Stimulated activated CD8-positive, alpha-beta memory T cell treated with anti-CD3 and anti-CD28 coated beads, Interleukin-4, amount 100 ng/mL, for 1 hour (primary cell): ENCODE results near the gene EIF4EBP2.

ENCODE experiments used
- DNase-seq, 2 donors: peaks; one replicate each; pipeline ENCODE4 v3.0.0-alpha.2; 2020; ENCODE audit warnings: low read depth in 2 of 2, low spot score in 1 of 2

The EIF4EBP2 gene

GRCh38 chr10:70404036-70404786, at the start of gene EIF4EBP2:
Gene EIF4EBP2 (plus strand): TSS chr10:70404145. CDS start chr10:70404402, 257 bp downstream.
- peak; percentile 98 to 100 for DNase-seq

DNA sequence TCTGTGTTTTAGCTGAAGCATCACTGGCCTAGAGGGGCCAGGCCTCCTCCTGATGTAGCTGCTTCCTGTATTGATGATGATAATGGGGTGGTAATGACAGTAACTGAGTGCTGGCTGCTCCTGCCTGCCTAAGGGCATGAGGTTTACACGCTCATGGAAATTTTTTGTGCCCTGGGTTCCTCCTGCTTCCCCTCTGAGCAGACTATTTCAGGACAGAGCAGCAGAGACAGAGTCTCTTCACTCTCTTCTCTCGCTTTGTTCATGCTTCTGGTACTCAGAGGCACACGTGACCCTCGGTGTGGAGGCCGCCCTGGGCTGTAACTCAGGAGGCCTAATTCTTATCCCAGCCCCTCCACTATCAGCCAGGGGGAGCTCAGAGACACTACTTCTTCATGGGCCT, 49.4 kb upstream of the EIF4EBP2 start:
- DNase-seq, result no peak

- no peak for DNase-seq
Observed at GRCh38 chr10:70355051-70356021, 48.6 kb upstream of the EIF4EBP2 start.

DNA sequence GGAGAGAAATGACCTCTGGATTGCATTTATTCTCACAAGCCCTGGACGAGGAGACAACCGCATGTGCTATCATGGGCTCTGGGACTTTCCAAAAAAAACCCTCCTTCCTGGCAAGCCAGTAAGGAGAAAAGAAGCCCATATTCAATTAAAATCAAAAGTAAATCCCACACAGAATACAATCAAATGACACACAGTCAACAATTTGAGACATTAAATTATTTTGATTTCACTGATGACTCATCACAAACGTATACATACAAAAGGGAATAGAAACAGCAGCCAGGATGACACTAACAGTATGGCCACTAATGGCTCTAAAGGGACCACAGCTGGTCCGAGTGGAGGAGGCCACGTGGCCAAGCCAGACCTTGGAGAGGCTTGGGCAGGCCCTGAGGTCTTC, 46.4 kb upstream of the EIF4EBP2 start:
- DNase-seq, result no peak

DNA sequence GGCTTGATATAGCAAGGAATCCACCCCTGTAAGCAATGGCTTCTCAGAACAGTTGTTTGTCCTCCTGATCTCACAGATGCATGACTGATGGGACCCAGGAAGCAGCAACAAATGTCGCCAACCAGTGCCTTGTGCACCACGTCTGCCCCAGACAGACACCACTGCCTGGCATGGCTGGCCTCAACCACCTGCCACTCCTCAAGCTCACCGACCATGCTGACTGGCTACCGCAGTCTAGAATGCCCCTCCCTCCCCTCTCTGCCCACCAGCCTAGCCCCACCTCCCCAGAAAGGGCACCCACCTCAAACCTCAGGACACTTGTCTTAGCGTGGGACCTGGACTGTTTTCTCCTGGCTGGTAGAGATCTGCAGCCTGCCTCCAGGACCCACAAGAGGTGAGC, 45.5 kb upstream of the EIF4EBP2 start:
- DNase-seq, result no peak

DNA sequence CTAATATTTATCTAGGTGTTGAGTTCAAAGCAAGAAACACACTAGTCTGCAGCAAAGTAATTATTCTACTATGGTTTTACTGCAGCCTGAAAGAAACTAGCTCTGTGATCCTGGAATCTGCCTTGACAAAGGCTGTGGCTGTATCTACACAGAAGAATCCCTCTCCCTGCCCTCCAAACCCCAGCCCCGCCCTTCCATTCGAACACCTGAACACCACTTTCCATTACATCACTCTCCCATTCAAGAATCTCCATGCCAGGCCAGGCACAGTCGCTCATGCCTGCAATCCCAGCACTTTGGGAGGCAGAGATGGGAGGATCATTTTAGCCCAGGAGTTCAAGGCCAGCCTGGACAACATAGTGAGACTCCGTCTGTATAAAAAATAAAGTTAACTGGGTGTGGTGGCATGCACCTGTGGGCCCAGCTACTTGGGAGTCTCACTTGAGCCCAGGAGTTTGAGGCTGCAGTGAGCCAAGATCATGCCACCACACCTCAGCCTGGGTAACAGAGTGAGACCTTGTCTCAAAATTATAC, 44.9 kb upstream of the EIF4EBP2 start:
- no peak for DNase-seq

DNA sequence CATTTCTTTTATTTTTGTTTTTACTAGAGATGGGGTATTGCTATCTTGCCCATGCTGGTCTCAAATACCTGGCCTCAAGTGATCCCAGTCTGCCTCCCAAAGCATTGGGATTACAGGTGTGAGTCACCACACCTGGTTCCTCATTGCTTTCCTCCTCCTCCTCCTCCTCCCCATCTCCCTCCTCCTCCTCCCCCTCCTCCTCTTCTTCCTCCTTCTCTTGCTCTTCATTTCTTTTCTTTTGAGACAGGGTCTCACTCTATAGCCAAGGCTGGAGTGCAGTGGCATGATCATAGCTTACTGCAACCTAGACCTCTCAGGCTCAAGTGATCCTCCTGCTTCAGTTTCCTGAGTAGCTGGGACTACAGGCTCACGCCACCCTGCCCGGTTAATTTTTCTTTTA, 43.7 kb upstream of the EIF4EBP2 start:
- DNase-seq, result no peak

DNA sequence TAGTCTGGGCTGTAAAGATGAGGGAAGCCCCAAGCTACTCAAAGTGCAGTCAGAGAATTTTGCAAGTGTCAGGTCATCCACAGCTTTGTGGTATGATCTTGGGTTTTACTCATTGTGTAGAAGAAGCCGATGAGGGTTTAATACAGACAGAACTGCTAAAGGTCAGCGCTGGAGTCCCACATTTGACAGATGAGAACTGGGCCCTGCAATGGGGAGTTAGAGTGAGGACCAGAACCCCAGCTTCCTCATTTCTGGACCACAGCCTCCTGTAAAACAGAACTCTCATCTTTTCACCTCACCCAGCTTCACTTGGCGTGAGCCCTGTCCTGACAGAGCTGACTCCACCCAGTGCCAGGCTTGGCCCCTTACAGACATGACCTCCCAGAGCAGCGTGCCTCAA, 41.6 kb upstream of the EIF4EBP2 start:
- no peak for DNase-seq

DNA sequence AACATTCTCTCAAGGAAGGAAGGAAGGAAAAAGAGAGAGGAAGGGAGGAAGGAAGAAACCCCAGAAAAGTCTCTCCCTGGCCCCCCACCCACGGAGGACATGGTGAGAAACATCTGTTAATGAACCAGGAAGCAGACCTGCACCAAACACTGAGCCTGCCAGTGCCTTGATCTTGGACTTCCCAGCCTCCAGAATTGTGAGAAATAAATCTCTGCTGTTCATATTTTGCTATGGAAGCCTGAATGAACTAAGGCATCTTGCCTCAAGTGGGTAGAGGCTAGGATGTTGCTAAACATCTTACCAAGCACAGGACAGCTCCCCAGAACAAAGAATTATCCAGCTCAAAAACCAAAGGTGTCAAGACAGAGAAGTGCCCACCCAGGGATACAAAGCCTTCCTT, 40.7 kb upstream of the EIF4EBP2 start:
- DNase-seq, result no peak

DNA sequence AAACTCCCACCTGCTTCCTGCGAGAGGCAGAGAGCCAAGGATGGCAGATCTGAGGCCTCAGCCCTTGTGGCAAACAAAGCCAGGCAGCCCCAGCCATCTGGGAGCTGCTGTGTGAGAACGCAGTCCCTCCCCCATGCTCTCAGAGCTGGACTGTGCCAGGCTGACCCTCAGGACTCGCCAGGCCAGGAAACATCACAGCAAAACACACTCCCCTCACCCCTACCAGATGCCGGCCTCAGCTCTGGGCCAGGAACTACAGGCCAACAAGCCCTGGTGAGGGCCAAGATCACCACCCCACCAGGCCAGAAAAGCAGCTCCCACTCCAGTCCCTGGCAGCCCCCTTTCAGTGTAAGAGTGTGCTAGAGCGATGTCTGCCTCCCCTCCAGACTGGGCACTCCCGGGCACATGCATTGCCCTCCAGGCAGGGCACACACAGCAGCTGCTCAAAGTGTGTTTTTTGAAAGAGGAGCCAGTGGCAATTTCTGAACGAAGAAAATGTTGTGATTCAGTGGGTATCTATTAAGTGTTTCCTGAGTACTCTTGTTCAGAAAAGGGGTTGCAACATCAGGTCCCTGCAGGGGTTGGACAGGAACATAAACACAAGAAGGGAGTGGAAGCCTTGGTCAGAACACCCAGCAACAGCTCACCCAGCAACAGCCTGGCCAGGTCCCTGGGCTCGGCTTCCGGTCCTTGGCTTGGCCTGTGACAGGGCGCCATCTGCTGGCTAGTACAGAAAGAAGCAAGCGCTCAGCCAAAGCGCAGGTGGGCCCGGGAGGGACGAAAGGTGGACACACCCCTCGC, 39.8 kb upstream of the EIF4EBP2 start:
- peak; percentile 66 to 80 for DNase-seq

DNA sequence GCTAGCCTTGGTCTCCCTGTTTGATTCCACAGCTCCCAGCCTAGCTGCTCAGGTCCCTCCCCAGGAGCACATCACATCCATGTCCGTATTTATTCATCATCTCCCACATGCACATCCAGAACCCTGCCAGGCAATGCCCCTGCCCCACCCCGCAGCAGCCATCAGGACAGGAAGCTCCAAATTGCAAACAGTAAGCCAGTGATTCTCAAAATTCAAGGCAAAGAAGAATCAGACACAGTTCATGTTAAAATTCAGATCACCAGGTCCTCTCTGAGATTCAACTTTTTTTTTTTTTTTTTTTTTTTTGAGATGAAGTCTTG, 39.2 kb upstream of the EIF4EBP2 start:
- no peak for DNase-seq

GRCh38 chr10:70367195-70367796, 36.6 kb upstream of the EIF4EBP2 start:
- DNase-seq, result no peak

- DNase-seq, result no peak
Observed at GRCh38 chr10:70368774-70369482, 35.0 kb upstream of the EIF4EBP2 start.

DNA sequence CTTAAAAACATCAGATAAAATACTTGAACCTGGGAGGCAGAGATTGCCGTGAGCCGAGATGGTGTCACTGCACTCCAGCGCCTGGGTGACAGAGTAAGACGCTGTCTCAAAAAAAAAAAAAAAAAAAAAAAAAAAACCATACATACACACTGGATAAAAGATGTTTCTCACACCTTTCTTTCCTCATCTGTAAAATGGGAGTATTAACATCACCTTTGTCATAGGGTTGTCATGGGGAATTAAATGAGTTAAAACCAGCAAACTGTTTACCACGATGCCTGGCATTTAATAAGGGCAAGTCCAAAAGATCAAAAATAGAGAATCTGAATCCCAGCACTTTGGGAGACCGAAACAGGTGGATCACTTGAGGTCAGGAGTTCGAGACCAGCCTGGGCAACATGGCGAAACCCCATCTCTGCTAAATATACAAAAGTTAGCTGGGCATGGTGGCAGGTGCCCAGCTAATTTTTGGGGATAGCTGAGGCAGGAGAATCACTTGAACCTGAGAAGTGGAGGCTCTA, 34.4 kb upstream of the EIF4EBP2 start:
- no peak for DNase-seq

DNA sequence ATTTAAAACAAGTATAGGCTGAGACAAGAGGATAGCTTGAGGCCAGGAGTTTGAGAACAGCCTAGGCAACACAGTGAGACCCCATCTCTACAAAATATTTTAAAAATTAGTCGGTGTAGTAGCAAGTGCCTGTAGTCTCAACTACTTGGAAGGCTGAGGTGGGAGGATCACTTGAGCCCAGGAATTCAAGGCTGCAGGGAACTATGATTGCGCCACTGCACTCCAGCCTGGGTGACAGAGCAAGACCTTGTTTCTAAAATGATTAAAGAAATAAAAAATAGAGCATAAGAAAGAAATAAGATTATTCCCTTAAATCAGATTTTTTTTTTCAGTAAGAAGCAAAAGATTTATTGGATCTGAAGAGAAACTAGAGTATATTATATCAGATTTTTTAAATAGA, 33.2 kb upstream of the EIF4EBP2 start:
- no peak for DNase-seq

DNA sequence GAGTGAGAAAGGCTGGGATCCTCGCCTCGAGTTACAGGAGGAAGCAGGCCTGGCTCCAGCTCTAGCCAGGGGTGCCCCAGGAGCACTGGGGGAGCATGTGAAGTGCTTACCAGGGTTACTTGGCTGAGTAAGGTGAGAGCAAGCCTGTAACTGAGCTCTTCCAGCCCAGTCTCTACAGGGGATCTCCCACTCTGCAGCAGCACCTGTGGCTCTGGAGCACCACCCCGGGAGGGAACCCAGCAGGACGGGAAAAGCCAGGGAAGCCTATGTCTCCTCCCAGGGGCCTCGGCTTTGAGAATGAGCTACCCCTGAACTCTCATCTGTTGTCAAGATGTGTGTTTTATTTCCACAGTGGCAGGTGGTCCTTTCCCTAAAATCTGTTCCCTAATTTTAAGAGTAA, 32.1 kb upstream of the EIF4EBP2 start:
- no peak for DNase-seq

DNA sequence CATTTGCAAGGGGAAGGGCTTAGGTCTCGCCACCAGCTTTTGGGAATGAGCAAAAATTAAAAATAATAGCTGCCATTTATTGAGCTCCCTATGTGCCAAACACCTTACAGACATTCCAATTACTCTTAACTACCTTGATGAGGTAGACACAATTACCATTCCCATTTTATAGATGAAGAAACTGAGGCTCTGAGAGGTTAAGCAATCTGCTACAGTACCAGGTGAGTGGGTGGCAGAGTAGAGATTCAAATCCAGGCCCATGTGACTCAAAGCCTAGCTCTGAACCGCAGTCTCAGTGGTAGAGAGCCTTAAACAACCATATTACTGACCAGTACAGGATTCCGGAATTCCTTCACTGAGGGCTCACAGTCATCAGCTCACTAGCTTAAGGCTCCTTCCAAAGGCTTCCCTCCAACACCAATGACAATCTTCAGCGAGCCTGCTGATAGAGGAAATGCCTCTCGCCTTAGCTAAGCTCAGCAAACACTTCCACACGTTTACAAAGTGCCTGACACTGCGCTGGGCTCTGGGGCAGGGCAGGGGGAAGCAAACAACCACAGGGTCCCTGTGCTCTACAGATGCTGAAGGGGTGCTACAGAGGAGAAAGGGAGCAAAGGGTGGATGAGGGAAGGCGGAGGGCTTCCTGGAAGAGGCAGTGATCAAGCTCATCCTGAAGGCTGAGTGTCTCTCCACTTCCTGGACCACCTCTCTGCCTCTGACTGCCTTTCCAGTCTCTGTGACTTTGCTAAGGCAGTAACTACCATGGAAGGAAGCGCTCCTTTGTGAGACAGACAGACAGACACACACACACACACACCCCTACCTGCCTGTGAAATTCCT, 28.9 kb upstream of the EIF4EBP2 start:
- DNase-seq, result no peak

DNA sequence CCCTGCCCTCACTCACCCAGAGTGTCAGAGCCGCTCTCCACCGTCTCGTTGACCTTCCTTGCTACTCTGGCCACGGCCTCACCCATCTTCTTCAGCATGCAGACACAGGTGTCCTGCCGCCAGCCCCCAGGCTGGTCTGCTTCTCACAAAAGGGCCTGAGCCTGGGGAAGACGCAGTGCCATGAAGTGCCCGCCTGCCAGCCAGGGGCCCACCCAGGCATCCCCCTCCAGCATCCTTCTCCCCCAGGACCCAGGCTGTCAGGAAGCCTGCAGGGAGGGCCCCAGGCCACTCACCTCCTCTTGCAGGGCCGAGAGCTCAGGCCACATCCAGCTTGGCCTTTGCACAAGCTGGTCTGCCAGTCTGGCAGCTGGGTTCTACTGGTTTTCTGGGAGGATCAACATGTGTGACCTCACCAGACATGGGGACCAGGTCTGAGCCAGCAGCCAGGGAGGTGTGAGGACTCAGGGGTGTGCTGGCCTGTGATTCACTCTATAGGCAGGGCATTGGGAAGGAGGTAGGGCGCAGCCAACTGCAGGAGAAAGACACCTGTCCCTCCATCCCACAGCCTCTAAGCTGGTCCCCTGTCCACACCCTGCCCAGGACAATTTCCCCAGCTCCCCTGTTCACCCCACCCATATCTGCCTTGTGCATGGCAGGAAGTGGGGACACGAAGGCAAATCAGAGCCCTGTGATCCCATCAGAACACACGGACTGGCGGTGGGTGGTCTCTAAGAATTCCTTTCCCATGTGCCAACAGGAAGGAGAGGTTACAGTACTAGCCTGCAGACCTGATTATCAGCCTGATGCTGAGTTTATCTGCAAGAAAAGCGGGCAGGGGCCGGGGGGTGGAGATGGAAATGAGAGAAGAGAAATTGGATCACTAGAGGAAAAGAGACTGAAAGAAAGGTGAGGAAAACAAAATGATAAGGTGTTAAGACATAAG, 27.2 kb upstream of the EIF4EBP2 start:
- no peak for DNase-seq
